Dermis blood vessel endothelial cell (primary cell): ENCODE data around the gene TM7SF2. TPM values are rescaled to one million over a fixed set of nuclear protein-coding genes. Genes with fewer than 3 reads are reported as not detected.
"Not testable (repeated sequence)": the region's sequence is repeated elsewhere in the genome, so short reads cannot be mapped to it uniquely, and the experiment has no call there.

Source experiments
- DNase-seq: peaks from one replicate; pipeline ENCODE4 v3.0.0; 2010
- total RNA-seq: library from RNA; depleted of rRNA; stranded (reverse); fragments of >200 nt; gene quantifications from 2 replicates; pipeline ENCODE4 v1.2.3, GENCODE V29; 2014

The TM7SF2 gene
- total RNA-seq, 1 donor from 2014 or later = 25.7 TPM

DNA sequence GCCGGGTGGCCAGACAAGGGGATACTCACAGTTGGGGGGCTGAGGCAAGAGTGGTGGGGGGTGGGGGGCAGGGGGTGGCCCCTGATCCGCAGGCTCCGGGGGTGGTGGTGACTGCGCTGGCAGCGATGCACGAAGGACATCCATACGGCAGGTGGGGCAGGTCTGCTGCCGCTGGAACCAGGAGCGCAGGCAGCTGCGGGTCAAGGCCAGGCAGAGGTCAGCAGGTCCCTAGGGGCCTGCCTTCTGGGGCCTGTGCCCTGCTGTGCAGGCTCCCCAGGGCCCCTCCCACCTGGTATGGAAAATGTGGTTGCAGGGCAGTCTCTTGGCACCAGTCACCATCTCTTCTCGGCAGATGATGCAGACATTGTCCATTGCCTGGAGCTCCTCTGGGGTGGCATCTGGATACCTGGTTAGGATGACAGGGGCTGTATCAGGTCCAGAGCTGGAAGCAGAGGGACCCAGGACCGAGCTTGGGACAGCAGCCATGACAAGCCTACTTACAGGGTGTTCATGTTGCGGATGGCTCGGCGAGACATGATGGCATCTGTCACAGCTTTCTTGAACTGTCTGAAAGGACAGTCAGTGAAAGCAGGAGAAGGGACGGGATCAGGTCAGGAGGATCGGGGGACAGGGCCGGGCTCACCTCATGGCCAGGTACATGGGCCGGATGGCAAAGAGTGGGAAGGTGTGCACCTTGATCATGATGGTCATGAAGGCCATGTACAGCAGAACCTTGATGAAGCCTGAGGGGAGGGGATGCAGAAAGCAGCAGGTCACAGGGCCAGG lies 19.2 kb downstream of the TM7SF2 start:
- DNase-seq = no peak

DNA sequence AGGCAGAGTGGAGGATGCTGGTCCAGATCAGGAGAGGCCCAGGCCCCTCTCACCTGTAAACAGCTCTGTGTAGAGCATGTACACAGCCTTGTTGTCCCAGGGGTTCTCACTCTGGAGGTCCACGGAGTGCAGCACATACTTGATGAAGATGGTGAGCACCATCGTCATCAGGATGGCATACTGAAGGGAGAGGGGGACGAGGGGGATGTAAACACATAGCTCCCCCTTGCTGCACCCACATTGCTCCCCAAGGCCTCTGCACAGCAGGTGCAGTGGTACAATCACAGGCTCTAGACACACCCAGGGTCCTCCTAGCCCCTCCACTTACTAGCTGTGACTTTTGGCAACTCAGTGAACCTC lies 19.7 kb downstream of the TM7SF2 start:
- no peak for DNase-seq

DNA sequence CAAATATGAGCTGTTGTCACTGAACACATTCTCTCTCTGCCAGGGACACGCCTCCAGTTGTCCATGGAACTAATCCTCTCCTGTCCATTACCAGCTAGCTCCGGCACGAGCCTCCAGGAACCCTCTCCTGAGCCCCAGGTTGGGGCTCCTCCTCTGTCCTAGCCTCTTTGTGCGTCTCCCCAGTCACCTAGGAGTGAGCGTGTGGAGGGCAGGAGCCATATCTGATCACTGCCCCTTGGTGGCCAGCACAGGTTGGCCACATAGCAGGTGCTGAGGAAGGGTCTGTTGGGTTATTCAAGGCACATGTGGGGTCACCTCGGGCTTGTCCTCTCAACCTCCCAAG lies 20.2 kb downstream of the TM7SF2 start:
- DNase-seq = no peak

DNA sequence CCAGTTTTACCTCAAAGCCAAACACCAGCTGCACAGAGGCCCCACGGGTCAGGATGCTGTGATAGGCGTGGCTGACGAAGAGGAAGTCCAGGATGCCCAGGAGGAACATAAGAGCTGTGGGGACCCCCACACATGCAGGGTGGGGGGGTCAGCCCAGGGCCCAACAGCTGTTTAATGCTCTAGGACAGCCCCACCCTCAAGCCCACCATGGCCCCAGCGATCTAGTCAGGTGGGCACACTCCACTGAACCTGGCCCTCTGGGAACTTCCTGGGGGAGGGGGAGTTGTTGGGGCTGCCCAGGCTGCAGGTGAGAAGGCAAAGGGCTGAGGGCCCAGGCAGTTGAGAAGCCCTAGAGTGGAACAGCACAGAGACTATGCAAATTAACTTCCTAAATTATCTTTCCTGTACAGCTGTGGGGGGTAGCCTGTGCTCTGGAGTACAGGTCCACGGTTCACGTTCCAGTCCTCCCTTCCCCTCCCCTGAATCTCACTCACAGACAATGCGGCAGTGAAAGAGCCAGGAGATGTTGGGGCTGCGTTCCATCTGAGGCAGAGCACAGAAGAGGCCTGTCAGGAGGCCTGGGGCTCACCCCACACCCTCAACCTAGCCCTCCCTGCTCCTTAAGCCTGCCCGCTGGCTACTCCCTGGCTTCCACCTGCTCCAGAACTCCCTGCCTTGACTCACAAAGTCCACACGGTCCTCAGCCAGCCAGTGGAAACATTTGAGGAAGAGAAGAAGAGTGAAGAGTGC lies 20.7 kb downstream of the TM7SF2 start:
- DNase-seq = no peak

DNA sequence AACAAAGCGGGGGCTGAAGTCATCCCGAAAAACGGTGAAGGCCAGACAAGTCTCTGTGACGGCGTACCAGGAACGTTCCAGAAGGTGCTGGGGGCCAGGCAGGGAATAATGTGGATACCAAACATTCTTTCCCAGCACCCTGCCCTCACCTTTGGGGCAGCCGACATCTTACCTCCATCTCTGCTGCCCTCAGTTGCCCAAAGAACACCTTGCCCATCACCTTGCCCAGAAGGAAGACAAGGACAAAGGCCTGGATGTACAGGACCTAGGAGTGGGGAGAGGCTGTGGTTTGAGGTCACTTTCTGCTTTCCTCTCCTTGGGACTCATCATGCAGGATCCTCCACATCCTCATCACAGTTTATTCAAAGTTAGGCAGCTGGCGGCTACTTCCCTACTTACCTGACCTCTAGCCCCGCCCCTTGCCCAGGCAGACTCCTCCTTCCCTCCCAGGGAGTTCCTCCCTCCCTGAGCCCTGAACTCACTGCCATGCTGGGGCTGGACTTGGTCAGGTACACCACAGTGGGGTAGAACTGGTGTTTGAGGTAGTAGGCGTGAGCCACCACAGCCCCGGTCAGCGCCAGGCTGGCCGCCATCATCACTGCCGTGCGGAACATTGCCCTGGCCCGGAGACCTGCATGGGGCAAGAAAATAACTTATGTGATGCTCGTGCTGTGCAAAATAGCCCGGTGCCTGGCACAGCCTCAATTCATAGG lies 21.5 kb downstream of the TM7SF2 start:
- peak; percentile 28 for DNase-seq

DNA sequence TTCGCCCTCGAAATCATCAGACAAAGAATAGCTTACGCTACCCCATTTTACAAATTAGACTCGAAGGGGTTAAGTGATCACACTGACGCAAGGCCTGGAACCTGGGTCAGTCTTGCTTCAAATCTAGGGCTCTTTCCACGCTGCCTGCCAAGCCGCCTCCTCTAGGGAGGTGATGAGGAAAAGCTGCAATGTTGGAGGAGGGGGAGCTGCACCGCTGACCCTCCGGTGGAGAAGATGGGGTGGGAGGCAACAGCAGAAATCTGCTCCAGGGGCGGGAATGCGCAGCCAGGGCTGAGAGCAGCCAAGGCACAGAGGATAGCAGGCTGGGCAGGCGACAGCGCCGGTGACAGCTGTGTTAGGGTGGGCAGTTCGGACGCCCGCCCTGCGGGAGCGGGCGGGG lies 22.1 kb downstream of the TM7SF2 start:
- peak; percentile 44 for DNase-seq

DNA sequence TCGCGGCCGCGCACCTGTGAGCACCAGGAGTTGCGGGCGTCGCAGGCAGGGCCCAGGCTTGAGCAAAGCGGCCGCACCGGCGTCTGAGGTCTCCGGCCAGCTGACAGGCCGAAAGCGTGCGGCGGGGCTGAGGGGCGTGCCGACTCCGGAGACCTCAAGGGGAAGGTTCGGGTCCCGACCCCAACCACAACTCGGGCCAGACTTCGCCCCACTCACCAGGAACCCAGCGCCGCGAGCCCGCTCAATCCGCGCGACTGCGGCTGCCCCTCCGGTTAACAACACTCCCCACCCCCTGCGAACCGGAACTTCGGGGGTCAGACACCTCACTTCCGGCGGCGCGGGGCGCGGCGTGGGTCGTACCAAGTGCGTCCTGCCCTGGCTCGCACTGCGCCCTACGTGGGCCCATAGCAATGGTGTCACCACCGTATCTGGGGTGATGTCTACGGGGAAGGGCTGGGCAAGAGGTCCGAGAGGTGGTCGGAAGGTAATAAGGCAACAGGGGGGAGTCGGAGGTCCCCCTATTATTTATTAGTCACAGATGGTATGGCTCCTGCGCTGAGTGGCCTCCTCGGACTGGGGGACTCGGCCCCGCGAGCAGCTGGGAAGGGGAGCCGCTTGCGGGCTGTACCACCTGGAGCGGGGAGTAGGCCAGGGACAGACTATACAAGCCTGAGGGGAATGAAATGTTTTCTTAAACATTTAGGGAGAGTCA lies 22.7 kb downstream of the TM7SF2 start, which contains the start of gene SYVN1:
TSS of gene SYVN1 (minus strand) at position 280 of the 712 bp plus-strand sequence. CDS start 918 bp downstream, outside the sequence.
- DNase-seq = peak; percentile 90

DNA sequence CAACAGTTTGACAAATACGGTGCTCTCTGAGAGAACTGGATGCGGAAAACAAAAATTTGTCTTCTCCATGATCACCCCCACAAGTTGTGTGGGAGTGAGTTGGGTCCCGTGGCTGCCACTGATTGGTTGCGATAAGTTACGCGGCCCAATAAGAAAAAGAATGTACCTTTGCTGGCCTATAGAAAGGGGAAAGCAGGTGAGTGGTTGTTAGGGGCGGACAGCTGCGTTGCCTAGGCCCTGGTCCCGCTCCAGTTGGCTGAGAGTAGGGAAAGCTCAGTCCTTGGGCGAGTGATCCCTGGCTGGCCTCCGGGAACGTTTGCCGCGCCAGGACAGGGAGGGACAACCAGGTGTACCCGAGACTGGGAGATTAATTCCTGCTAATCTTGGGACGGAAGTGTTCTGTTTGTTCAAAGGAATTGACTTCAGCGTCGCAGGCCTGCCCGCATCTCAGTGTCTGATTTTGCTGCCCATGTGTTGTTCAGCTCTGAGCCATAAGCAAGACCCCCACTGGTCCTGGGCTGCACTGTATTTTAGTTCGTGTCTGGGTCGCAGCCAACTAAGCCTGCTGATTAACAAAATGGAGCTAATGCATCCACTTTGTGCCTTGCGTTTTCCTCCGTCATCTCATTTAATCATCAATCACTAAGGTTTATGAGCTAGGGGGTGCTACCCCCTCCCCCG lies 23.4 kb downstream of the TM7SF2 start:
- peak; percentile 98 for DNase-seq

DNA sequence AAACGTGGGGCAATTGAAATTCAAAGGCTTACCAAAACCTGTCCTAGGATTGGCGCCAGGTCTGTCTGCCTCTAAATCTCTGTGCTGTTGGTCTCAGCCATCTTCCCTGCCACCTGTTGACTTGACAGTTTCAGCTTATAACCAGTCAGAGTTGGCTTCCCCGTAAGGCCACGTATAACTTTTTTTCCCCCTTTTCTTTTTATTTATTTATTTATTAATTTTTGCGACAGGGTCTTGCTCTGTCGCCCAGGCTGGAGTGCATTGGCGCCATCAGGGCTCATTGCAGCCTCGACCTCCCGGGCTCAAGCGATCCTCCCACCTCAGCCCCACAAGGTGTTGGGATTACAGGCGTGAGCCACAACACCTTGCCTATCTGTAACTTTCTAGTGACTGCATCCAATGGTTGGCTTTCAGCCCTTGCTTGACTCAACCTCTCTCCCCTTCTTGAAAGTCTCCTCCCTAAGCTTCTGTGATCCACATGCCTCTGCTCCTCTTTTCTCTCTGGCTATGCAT lies 24.0 kb downstream of the TM7SF2 start:
- DNase-seq = no peak

DNA sequence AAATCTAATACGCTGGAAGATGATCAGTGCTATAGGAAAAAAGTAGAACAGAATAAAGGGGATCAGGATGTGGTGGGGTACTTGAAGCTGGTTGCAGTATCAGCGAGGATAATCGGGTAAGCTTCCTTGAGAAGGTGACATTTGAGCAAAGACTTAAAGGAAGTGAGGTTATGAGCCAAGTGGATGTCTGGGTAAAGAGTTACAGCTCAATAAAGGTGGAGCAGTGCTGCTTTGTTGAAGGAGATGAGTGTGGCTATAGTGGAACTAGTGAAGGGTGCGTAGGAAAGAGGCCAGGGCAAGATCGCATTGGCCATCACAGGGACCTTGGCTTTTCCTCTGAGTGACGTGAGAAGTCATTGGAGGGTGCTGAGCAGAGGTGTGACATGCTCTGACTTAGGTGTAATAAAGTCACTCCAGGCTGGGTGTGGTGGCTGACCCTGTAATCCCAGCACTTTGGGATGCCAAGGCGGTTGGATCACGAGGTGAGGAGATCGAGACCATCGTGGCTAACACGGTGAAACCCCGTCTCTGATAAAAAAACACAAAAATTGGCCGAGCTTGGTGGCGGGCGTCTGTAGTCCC lies 24.9 kb downstream of the TM7SF2 start:
- no peak for DNase-seq

DNA sequence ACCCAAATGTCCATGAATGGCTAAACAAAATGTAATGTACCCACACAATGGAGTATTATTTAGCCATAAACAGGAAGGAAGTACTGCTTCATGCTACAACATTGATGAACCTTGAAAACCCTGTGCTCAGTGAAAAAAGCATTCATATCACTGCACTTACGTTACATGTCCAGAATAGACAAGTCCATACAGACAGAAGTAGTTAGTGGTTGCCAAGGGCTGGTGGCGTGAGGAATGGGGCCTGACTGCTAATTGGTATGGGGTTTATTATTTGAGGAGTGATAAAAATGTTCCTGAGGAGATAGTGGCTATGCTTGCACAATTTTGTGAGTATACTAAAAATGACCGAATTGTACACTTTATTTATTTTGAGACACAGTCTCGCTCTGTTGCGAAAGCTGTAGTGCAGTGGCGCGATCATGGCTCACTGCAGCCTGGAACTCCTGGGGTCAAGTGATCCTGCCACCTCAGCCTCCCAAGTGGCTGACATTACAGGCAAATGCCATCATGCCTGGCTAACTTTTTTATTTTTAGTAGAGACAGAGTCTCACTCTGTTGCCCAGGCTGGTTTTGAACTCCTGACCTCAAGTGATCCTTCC lies 30.3 kb downstream of the TM7SF2 start:
- DNase-seq = no peak

DNA sequence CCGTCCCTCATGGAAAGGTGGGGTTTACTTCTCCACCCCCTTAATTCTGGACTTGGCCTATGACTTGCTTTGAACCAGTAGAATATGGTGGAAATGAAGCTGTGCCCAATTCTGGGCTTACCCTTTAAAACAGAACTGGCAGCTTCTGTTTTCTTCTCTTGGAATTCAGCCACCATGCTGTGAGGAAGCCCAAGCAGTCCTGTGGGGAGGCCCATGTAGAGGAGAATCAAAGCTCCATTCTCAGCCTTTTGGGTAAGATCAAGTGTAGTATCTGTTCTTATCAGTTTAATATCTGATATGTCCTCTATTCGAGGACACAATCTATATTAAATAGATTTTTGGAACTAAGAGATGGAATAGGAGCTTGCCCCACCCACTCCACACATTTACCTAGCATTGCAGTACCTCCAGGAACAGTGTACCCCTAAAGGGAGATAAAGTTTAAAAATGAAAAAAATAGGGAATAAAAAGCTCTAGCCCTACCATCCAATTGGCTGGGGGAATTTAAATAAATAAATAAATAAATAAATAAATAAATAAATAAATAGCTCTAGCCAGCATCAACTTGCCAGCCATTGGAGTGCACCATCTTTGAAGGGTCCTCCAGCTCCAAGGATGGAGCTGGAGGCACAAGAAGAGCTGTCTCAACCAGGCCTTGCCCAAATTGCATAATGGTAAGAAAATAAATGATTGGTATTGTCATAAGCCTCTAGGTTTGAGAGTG lies 35.8 kb downstream of the TM7SF2 start:
- DNase-seq = no peak

DNA sequence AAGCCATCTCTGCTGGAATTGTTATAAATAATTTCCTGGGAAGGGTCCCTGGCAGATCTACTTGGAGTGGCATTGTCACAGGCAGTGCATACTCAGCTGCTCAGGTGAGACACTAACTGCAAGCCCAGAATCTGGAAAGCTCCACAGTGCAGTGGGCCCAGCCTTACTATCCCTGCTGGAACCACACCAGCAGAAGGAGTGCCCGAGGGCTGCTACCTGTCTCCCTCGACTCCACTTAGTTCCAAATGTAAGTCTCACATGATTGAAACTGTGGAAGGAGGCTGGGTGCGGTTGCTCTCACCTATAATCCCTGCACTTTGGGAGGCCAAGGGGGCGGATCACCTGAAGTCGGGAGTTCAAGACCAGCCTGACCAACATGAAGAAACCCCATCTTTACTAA lies 37.0 kb downstream of the TM7SF2 start:
- DNase-seq = no peak

DNA sequence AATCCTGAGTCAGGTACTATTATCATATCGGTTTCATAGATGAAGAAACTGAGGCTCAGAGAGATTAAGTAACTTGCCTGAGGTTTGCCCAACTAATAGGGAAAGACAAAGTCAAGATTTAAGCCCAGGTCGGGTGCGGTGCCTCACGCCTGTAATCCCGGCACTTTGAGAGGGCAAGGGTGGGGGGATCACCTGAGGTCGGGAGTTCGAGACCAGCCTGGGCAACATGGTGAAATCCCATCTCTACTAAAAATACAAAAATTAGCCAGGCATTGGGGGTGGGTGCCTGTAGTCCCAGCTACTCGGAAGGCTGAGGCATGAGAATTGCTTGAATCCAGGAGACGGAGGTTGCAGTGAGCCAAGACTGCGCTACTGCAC lies 38.4 kb downstream of the TM7SF2 start:
- not testable (repeated sequence) for DNase-seq

DNA sequence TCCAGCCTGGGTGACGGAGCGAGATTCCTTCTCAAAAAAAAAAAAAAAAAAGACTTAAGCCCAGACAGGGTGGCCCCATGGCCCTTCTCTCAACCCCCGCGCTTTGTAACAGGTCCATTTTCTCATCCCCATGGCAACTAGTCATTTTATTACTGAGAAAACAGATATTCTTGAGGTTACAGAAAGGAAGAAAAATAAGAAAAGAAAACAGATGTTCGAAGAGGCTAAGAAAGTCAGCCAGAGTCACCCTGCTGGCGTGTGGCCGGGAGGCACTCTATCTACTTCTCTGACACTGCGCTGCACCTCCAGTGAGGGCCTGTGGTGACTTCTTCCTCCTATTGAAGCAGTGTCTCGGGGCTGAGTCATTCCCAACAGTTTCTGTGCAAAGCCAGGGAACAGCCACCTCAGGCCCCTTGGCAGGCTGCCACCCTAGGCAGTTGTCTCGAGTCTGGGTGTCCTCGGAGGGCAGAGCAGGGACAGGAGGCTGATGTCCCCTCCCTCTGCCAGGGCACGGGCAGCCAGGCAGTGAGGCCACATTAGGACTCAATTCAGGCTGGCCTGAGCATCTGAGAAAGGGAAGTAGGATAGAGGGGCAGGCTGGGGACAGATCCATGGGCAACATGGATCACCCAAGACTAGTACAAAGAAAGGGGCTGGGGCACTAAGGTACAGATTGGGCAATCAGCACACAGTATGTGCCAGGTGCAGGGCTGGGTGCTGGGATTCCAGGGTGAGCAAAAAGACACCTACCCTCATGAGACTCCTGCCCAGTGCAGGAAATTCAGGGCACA lies 39.0 kb downstream of the TM7SF2 start:
- DNase-seq = peak; percentile 80

DNA sequence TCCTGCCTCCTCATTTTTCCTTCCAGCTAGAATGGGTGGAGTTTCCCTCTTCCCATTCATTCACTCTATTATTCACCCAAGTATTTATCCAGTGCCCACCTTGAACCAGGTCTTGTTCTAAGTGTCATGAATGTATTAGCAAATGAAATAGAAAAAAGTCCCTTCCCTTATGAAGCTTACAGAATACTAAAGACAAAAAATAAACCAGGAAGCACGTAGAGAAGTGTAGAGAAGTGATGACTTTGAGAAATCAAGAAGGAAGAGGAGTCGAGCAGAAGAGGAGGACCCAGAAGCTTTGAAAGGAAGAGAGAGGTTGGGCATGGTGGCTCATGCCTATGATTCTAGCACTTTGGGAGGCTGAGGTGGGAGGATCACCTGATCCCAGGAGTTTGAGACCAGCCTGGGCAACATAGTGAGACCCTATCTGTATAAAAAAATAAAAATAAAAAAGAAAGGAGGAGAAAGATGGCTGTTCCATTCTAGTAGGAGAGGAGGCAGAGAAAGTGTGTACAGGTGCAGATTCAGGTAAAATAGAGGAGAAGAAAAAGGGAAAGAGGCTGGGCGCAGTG lies 39.7 kb downstream of the TM7SF2 start:
- DNase-seq = no peak

DNA sequence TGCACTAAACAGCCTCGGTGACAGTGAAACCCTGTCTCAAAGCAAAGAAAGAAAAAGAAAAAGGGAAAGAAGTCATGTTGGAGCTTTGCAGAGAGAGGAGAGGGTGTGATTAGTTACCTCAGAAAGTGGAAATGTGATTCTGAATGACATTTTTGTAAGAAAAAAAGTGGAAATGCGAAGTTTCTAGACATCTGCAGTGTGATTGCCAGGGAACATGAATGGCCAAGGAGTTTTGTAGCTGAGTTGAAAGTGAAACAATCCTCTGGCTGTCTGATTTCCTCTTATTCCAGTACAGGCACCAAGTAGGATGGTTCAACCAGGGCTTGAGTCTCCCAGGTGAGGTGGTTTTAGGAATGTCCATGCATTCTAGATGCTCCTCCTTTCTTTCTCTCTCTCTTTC lies 40.5 kb downstream of the TM7SF2 start:
- DNase-seq = no peak

DNA sequence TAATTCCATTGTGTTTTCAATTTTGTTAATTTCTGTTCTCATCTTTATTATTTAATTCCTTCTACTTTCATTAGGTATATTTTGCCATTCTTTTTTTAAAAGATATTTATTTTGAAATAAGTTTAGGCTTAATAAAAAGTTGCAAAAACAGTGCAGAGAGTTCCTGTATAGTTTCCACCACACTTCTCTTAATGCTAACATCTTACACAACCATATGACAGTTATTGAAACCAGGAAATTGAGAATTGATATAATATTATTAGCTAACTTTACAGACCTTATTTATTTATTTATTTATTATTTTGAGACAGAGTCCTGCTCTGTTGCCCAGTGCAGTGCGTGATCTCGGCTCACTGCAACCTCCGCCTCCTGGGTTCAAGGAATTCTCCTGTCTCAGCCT lies 44.6 kb downstream of the TM7SF2 start:
- DNase-seq = no peak

DNA sequence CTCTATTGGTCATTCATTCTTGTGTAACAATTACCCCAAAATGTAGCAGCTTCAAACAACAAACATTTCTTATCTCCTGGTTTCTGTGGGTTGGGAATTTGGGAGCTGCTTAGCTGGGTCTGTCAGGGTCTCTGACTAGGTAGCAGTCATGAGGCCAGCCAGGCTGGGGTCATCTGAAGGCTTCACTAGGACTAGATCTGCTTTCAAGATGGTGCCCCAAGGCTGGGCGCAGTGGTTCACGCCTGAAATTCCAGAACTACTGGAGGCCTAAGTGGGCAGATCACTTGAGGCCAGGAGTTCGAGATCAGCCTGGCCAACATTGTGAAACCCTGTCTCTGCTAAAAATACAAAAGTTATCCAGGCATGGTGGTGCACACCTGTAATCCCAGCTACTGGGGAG lies 45.3 kb downstream of the TM7SF2 start:
- no peak for DNase-seq
